Peyer's patch (tissue), 4 donors: Measurements from ENCODE around the gene ZNF609.

Experiments used
- POLR2A ChIP-seq, 2 donors: fragments of 450-650 bp; IDR thresholded peaks; one replicate each; pipeline ENCODE4 v1.5.1; 2017; ENCODE audit warnings: antibody characterized with exemption in 2 of 2, mild to moderate bottlenecking in 2 of 2, moderate library complexity in 2 of 2
- TF ChIP-seq, protein P1 (sequence below), 6 experiments: fragments of 450-650 bp in 4 of 6; fragments of 200-600 bp in 2 of 6; sonication (generic) in 1 of 6; IDR thresholded peaks; one replicate each; pipeline ENCODE4 v1.5.1; 2017 to 2019; ENCODE audit warnings: antibody characterized with exemption in 6 of 6, mild to moderate bottlenecking in 3 of 6, moderate library complexity in 1 of 6

DNA sequence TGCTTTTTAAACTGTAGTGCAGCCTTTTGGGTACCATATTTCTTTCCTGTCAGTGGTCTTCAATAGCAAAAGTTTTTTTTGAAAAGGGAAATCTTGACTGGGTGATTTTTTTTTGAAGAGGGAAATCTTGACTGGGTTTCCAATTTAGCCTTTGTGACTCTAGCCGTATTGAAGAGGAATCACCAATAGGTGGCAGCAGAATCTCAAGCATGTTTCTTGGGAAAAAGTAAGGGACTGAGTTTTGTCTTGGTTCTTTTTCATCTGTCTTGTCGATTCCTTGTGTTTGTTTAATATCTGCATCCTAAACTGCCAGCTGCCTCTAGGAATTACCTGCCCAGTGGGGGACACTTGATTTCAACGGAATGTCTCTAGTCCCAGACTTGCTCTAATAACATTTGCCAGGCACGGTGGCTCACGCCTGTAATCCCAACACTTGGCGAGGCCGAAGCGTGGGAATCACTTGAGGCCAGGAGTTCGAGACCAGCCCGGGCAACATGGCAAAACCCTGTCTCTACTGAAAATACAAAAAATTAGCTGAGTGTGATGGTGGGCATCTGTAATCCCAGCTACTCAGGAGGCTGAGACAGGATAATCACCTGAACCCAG is 225.9 kb downstream of the ZNF609 start:
- TF ChIP-seq, protein P1, sequence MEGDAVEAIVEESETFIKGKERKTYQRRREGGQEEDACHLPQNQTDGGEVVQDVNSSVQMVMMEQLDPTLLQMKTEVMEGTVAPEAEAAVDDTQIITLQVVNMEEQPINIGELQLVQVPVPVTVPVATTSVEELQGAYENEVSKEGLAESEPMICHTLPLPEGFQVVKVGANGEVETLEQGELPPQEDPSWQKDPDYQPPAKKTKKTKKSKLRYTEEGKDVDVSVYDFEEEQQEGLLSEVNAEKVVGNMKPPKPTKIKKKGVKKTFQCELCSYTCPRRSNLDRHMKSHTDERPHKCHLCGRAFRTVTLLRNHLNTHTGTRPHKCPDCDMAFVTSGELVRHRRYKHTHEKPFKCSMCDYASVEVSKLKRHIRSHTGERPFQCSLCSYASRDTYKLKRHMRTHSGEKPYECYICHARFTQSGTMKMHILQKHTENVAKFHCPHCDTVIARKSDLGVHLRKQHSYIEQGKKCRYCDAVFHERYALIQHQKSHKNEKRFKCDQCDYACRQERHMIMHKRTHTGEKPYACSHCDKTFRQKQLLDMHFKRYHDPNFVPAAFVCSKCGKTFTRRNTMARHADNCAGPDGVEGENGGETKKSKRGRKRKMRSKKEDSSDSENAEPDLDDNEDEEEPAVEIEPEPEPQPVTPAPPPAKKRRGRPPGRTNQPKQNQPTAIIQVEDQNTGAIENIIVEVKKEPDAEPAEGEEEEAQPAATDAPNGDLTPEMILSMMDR (IDR thresholded peaks at IDR 0.05): peak; percentile 38 to 77 (median 75)
- TF ChIP-seq POLR2A (IDR thresholded peaks at IDR 0.05): no peak
